Duodenal mucosa (tissue), 2 donors: ENCODE measurements around the gene RAPGEF1.

ENCODE experiments used
- H3K27ac ChIP-seq: one replicate; pipeline ENCODE4 v1.7.0; 2013; ENCODE audit warnings: low read depth, low read length
- H3K27me3 ChIP-seq, 2 donors: one replicate each; pipeline ENCODE4 v1.7.0; 2013; ENCODE audit warnings: low read length in 2 of 2, control low read depth in 1 of 2; ENCODE audit not compliant: insufficient read depth in 2 of 2, control insufficient read depth in 1 of 2
- H3K36me3 ChIP-seq, 2 donors: one replicate each; pipeline ENCODE4 v1.7.0; 2013; ENCODE audit warnings: low read length in 2 of 2, control low read depth in 1 of 2; ENCODE audit not compliant: insufficient read depth in 2 of 2, control insufficient read depth in 1 of 2
- H3K4me1 ChIP-seq, 2 donors: one replicate each; pipeline ENCODE4 v1.7.0; 2013; ENCODE audit warnings: low read length in 2 of 2, control low read depth in 1 of 2; ENCODE audit not compliant: insufficient read depth in 2 of 2, control insufficient read depth in 1 of 2
- H3K4me3 ChIP-seq, 2 donors: one replicate each; pipeline ENCODE4 v1.7.0; 2013; ENCODE audit warnings: low read length in 2 of 2, low read depth in 1 of 2
- H3K9ac ChIP-seq, 2 donors: one replicate each; pipeline ENCODE4 v1.7.0; 2013; ENCODE audit warnings: low read length in 2 of 2, low read depth in 1 of 2
- H3K9me3 ChIP-seq, 2 donors: one replicate each; pipeline ENCODE4 v1.7.0; 2013; ENCODE audit warnings: low read length in 2 of 2, control low read depth in 1 of 2; ENCODE audit not compliant: control insufficient read depth in 1 of 2

The RAPGEF1 gene

GRCh38 chr9:131583836-131584555 is 155.9 kb downstream of the RAPGEF1 start:
- Histone ChIP-seq H3K9me3 (no peaks in the 10 kb centered on the region), H3K9ac (no peak overlapping the region), H3K27ac (no peak overlapping the region), H3K4me3 (no peak overlapping the region), H3K36me3 (peaks cover 53 to 82% of the 10 kb centered on the region in 2 donors), H3K4me1 (peaks cover 0 to 4% of the 10 kb centered on the region in 2 donors), H3K27me3 (no peaks in the 10 kb centered on the region)

- Histone ChIP-seq H3K4me1 (peaks cover 0 to 4% of the 10 kb centered on the region in 2 donors), H3K27me3 (no peaks in the 10 kb centered on the region), H3K4me3 (no peak overlapping the region)
Measured at GRCh38 chr9:131583337-131583645, 156.6 kb downstream of the RAPGEF1 start.

GRCh38 chr9:131582466-131583336 is 157.2 kb downstream of the RAPGEF1 start:
- Histone ChIP-seq H3K4me3 (no peak overlapping the region), H3K27ac (no peak overlapping the region), H3K36me3 (peaks cover 41 to 82% of the 10 kb centered on the region in 2 donors), H3K27me3 (no peaks in the 10 kb centered on the region), H3K9me3 (no peaks in the 10 kb centered on the region), H3K4me1 (peaks cover 0 to 4% of the 10 kb centered on the region in 2 donors), H3K9ac (no peak overlapping the region)

More at GRCh38 chr9:131583337-131583645, 156.6 kb downstream of the RAPGEF1 start:
- Histone ChIP-seq H3K27ac (no peak overlapping the region), H3K9ac (no peak overlapping the region), H3K9me3 (no peaks in the 10 kb centered on the region), H3K36me3 (peaks cover 46 to 82% of the 10 kb centered on the region in 2 donors)

- Histone ChIP-seq H3K27me3 (no peaks in the 10 kb centered on the region), H3K9me3 (no peaks in the 10 kb centered on the region), H3K36me3 (peaks cover 35 to 82% of the 10 kb centered on the region in 2 donors), H3K4me3 (no peak overlapping the region), H3K27ac (no peak overlapping the region), H3K4me1 (peaks cover 0 to 4% of the 10 kb centered on the region in 2 donors), H3K9ac (no peak overlapping the region)
Measured at GRCh38 chr9:131582056-131582455, 157.8 kb downstream of the RAPGEF1 start.

- Histone ChIP-seq H3K27me3 (no peaks in the 10 kb centered on the region), H3K27ac (no peak overlapping the region), H3K36me3 (peaks cover 38 to 89% of the 10 kb centered on the region in 2 donors), H3K4me3 (no peak overlapping the region), H3K4me1 (peaks cover 0 to 4% of the 10 kb centered on the region in 2 donors), H3K9ac (no peak overlapping the region), H3K9me3 (no peaks in the 10 kb centered on the region)
Measured at GRCh38 chr9:131580358-131580757, 159.5 kb downstream of the RAPGEF1 start.

GRCh38 chr9:131579789-131580211 is 160.1 kb downstream of the RAPGEF1 start:
- Histone ChIP-seq H3K4me3 (no peak overlapping the region), H3K9me3 (no peaks in the 10 kb centered on the region)

GRCh38 chr9:131578731-131579504 is 161.0 kb downstream of the RAPGEF1 start:
- Histone ChIP-seq H3K4me3 (no peak overlapping the region), H3K9ac (no peak overlapping the region), H3K27ac (no peak overlapping the region), H3K4me1 (no peaks in the 10 kb centered on the region), H3K9me3 (no peaks in the 10 kb centered on the region), H3K27me3 (no peaks in the 10 kb centered on the region), H3K36me3 (peaks cover 30 to 80% of the 10 kb centered on the region in 2 donors)

More at GRCh38 chr9:131579789-131580211, 160.1 kb downstream of the RAPGEF1 start:
- Histone ChIP-seq H3K9ac (no peak overlapping the region), H3K27ac (no peak overlapping the region), H3K27me3 (no peaks in the 10 kb centered on the region), H3K36me3 (peaks cover 34 to 88% of the 10 kb centered on the region in 2 donors), H3K4me1 (peaks cover 0 to 3% of the 10 kb centered on the region in 2 donors)

- no peaks in the 10 kb centered on the region for H3K9me3 ChIP-seq
- H3K9ac ChIP-seq: no peak overlapping the region
- no peak overlapping the region for H3K4me3 ChIP-seq
- no peak overlapping the region for H3K27ac ChIP-seq
- no peaks in the 10 kb centered on the region for H3K27me3 ChIP-seq
- no peaks in the 10 kb centered on the region for H3K4me1 ChIP-seq
- H3K36me3 ChIP-seq: peaks cover 29 to 71% of the 10 kb centered on the region in 2 donors
Measured at GRCh38 chr9:131578021-131578420, 161.9 kb downstream of the RAPGEF1 start.

- Histone ChIP-seq H3K36me3 (peaks cover 22 to 64% of the 10 kb centered on the region in 2 donors), H3K9ac (no peak overlapping the region), H3K4me3 (no peak overlapping the region), H3K27ac (no peak overlapping the region), H3K9me3 (no peaks in the 10 kb centered on the region), H3K27me3 (no peaks in the 10 kb centered on the region), H3K4me1 (no peaks in the 10 kb centered on the region)
Measured at GRCh38 chr9:131577005-131578000, 162.6 kb downstream of the RAPGEF1 start.
